Upper lobe of left lung (tissue), 4 donors: ENCODE data around the gene EGFL7.

Source experiments
- EP300 ChIP-seq, 4 donors: sonication (generic); formaldehyde crosslinking; IDR thresholded peaks; one replicate each; pipeline ENCODE4 v1.5.1; 2017; ENCODE audit warnings: antibody characterized with exemption in 4 of 4, control low read depth in 2 of 4
- POLR2A ChIP-seq, 4 donors: fragments of 450-650 bp; IDR thresholded peaks; one replicate each; pipeline ENCODE4 v1.5.1; 2016 to 2017; ENCODE audit warnings: antibody characterized with exemption in 4 of 4, mild to moderate bottlenecking in 2 of 4
- POLR2AphosphoS5 ChIP-seq, 2 donors: sonication (generic); formaldehyde crosslinking; IDR thresholded peaks; one replicate each; pipeline ENCODE4 v1.5.1; 2017; ENCODE audit warnings: antibody characterized with exemption in 2 of 2
- TF ChIP-seq, protein P1 (sequence below), 6 experiments: fragments of 450-650 bp in 4 of 6; fragments of 200-600 bp in 2 of 6; sonication (generic) in 2 of 6; IDR thresholded peaks; one replicate each; pipeline ENCODE4 v1.5.1; 2016 to 2019; ENCODE audit warnings: antibody characterized with exemption in 6 of 6

DNA sequence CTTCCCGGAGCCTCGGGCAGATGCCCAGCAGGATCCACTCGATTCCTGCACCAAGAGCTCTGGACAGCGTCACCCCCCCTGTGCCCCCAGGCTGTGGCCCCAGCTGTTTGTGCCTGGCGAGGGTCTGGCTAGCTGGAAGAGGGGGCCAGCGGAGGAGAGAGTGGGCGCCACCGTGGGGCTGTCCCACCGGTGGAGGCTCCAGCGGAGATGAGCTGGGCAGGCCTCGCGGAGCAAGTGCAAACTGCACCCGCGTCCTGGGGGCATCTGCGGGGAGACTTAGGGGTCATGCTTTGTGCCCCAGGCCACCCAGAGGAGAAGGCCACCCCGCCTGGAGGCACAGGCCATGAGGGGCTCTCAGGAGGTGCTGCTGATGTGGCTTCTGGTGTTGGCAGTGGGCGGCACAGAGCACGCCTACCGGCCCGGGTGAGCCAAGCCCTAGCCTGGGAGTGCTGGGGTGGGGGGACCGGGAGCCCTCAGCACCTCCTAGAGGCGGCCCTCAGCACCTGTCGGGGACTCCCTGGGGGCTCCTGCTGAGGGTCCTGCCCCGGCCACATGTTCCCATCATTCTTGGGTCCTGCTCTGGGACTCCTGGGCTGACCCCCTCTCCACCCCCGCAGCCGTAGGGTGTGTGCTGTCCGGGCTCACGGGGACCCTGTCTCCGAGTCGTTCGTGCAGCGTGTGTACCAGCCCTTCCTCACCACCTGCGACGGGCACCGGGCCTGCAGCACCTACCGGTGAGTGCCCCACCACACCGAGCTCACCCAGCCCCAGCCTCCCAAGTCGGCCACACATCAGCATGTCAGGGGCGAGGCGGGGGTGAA, 5.4 kb downstream of the EGFL7 start:
- TF ChIP-seq, protein P1, sequence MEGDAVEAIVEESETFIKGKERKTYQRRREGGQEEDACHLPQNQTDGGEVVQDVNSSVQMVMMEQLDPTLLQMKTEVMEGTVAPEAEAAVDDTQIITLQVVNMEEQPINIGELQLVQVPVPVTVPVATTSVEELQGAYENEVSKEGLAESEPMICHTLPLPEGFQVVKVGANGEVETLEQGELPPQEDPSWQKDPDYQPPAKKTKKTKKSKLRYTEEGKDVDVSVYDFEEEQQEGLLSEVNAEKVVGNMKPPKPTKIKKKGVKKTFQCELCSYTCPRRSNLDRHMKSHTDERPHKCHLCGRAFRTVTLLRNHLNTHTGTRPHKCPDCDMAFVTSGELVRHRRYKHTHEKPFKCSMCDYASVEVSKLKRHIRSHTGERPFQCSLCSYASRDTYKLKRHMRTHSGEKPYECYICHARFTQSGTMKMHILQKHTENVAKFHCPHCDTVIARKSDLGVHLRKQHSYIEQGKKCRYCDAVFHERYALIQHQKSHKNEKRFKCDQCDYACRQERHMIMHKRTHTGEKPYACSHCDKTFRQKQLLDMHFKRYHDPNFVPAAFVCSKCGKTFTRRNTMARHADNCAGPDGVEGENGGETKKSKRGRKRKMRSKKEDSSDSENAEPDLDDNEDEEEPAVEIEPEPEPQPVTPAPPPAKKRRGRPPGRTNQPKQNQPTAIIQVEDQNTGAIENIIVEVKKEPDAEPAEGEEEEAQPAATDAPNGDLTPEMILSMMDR (IDR thresholded peaks at IDR 0.05): no peak
- no peak for TF ChIP-seq POLR2AphosphoS5 (IDR thresholded peaks at IDR 0.05)
- peak in 1 of 4 donors; percentile 10 for TF ChIP-seq POLR2A (IDR thresholded peaks at IDR 0.05)
- TF ChIP-seq EP300 (IDR thresholded peaks at IDR 0.05): no peak
